Measurements from ENCODE around the gene EDC3.
A peak's percentile ranks its signal among the peaks of the same experiment; 100 is the strongest.
"Not testable (repeated sequence)": the region's sequence is repeated elsewhere in the genome, so short reads cannot be mapped to it uniquely, and the experiment has no call there.

EDC3 gene

DNA sequence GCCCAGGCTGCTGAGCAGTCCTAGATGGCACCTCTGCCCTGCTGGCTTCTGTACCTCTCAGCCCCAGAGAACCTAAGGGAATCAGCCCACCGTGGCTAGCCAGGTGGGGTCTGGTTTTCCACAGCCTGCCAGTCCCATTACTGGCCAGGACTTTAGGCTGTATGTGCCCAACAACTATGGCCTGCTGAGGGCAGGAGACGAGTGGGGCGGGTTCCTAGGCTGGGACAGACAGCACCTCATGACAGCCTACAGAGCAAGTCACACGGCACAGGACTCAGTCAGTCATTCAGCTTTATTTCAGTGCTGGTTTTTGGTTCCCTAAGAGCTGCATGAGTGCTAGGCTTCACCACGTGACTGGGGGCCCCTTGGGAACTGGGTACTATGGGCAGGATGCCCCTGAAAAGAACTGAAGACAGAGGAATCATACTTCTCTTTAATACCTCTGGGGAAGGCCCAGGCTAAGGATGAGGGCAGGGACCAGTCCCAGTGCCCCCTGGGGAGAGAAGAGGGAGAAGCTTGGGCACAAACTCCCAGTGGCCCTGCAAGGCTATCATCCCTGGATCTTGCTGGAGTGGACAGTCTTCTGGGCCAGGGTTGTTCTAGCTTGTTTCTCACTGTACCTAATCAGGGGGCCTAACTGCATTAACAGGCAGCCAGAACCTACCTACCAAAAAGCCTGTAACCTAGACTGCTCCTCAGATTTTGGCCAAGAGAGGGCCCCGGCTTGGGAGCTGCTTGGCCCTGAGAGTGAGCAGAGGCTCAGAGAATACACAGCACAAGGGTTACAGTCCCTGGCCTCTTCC is 65.3 kb downstream of the EDC3 start:
- DNase-seq (ENCODE audit: insufficient read length) (no peak), FAIRE-seq (no peak)
- no peak; the same call in 1 of the 2 replicates for TF ChIP-seq POLR2A (IDR thresholded peaks at IDR 0.05; ENCODE audit: low read depth, low read length)
- peak; percentile 69 for TF ChIP-seq POLR2AphosphoS5 (IDR thresholded peaks at IDR 0.05; ENCODE audit: low read depth, low read length)

DNA sequence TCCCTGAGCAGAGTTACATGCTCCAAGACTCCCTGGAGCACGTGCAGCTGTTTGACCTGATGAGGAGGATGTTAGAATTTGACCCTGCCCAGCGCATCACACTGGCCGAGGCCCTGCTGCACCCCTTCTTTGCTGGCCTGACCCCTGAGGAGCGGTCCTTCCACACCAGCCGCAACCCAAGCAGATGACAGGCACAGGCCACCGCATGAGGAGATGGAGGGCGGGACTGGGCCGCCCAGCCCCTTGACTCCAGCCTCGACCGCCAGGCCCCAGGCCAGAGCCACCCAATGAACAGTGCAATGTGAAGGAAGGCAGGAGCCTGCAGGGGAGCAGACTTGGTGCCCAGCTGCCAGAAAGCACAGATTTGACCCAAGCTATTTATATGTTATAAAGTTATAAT is 66.1 kb downstream of the EDC3 start:
- FAIRE-seq; DNase-seq (ENCODE audit: insufficient read length): not testable (repeated sequence)

DNA sequence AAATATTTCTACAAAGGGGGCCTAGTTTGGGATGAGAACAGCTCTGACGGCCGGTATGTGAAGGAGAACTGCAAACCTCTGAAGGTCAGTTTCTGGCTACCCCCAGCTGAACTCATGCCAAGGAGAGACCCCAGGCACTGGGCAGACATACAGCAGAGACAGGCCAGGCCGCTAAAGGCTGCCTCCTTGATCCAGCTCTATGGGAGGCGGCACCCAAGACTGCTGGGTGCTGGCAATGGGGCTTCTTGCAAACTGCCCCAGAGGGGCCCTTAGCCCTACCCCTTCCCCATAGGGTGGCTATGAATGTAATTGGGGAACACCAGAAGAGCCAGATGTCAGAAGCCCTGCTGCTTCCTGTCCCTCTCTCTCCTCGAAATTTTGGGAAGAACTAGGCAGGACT is 66.9 kb downstream of the EDC3 start:
- DNase-seq (ENCODE audit: insufficient read length) (no peak), FAIRE-seq (no peak)
- no peak for TF ChIP-seq POLR2A (IDR thresholded peaks at IDR 0.05; ENCODE audit: low read depth, low read length)
- no peak for TF ChIP-seq TAF1 (IDR thresholded peaks at IDR 0.05; ENCODE audit: borderline replicate concordance, low read depth, low read length)
- TF ChIP-seq POLR2AphosphoS5 (IDR thresholded peaks at IDR 0.05; ENCODE audit: low read depth, low read length) = no peak

DNA sequence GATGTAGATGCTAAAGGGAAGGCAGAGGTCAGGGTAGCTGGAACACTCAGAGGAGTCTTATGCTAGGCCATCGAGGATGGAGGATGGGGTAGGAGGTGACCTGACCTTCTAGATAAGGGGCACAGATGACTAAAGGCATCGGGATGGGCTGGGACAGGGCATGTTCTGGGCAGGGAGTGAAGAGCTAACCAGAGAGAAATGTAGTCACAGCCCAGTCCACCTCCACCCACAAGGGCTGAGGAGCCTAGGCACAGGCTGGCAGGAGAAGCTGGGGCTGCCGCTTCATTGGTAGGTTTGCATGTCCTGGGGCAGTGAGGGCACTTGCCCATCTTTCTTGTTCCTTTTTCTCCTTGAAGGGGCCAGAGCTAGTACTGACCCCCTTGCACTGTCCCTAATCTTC is 67.6 kb downstream of the EDC3 start:
- DNase-seq (ENCODE audit: insufficient read length) = no peak
- FAIRE-seq = no peak
- TF ChIP-seq POLR2AphosphoS5 (IDR thresholded peaks at IDR 0.05; ENCODE audit: low read depth, low read length) = peak; percentile 46; the same call in 1 of the 2 replicates
- TF ChIP-seq POLR2A (IDR thresholded peaks at IDR 0.05; ENCODE audit: low read depth, low read length) = no peak
- TF ChIP-seq TAF1 (IDR thresholded peaks at IDR 0.05; ENCODE audit: borderline replicate concordance, low read depth, low read length) = no peak

DNA sequence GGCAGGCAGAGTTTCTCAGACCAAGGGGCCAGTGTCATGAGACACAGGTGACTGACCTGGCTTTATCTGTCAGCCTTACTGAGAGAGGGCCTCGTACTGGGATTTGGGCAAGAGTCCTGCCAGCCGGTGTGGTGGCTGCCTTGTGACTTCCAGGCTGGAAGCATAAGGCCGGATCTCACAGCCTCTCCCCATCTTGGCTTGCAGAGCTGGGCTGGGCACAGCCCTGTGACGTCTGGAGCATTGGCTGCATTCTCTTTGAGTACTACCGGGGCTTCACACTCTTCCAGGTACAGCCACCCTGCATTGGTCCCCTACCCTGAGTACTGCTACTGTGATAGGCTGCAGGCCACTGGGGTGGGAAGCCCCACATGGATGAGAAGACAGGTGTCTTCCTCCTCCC is 68.1 kb downstream of the EDC3 start:
- no peak for DNase-seq (ENCODE audit: insufficient read length)
- no peak for TF ChIP-seq POLR2A (IDR thresholded peaks at IDR 0.05; ENCODE audit: low read depth, low read length)
- no peak for TF ChIP-seq TAF1 (IDR thresholded peaks at IDR 0.05; ENCODE audit: borderline replicate concordance, low read depth, low read length)
- TF ChIP-seq POLR2AphosphoS5 (IDR thresholded peaks at IDR 0.05; ENCODE audit: low read depth, low read length) = no peak
- FAIRE-seq = peak; percentile 74

DNA sequence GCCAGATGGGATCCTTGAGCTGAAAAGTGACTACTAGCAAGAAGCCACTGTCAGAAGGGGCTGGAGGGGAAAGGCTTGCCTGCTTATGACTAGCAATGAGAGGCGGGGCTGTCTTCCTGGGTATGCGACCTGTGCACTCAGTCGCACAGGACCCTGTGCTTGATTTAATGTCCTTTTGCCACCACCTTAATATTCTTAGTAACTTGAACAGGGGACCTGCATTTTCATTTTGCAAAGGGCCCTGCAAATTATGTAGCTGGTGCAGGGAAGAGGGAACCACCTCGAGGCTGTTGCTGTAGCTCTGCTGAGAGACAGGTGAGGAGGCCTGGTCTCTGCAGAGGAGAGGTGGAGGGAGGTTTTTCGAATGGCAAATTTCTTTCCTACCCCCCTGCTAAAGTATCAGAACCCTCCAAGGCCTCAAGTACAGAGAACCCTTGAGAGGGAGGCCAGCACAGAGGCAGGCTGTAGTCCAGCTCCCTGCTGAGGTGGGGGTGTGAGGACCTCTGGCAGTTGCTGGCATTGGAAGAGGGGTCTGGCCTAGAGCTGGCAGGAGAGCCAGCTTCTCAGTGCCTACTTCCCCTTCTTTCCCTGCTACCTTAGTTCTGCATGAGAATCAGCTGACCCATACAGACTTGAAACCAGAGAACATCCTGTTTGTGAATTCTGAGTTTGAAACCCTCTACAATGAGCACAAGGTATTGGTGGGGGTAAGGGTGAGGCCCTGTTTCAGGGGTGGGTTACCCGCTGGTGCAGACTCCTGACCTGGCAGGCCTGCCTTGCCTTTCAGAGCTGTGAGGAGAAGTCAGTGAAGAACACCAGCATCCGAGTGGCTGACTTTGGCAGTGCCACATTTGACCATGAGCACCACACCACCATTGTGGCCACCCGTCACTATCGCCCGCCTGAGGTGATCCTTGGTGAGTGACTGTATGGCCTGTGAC is 68.8 kb downstream of the EDC3 start:
- TF ChIP-seq TAF1 (IDR thresholded peaks at IDR 0.05; ENCODE audit: borderline replicate concordance, low read depth, low read length) (no peak), POLR2AphosphoS5 (IDR thresholded peaks at IDR 0.05; ENCODE audit: low read depth, low read length) (no peak), POLR2A (IDR thresholded peaks at IDR 0.05; ENCODE audit: low read depth, low read length) (no peak)
- DNase-seq (ENCODE audit: insufficient read length) = no peak
- peak; percentile 76 for FAIRE-seq

DNA sequence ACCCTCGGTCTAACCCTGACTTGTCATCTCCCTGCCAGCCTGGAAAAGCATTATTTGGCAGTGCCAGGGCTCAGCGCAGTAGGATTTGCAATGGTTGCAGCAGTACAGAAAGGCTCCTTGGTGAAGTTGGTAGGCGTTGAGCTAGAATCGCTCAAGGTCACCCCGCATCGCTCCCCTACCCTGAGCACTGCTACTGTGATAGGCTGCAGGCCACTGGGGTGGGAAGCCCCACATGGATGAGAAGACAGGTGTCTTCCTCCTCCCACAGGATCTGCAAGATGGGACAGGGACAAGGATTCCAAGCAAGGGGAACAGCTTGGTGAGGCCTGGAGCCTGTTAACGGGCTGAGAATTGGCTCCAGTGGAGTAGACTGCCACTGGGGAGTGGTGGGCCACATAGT is 69.5 kb downstream of the EDC3 start:
- no peak; the same call in 1 of the 2 replicates for TF ChIP-seq POLR2AphosphoS5 (IDR thresholded peaks at IDR 0.05; ENCODE audit: low read depth, low read length)
- no peak for TF ChIP-seq TAF1 (IDR thresholded peaks at IDR 0.05; ENCODE audit: borderline replicate concordance, low read depth, low read length)
- TF ChIP-seq POLR2A (IDR thresholded peaks at IDR 0.05; ENCODE audit: low read depth, low read length) = no peak
- FAIRE-seq (peak; percentile 56), DNase-seq (ENCODE audit: insufficient read length) (no peak)

DNA sequence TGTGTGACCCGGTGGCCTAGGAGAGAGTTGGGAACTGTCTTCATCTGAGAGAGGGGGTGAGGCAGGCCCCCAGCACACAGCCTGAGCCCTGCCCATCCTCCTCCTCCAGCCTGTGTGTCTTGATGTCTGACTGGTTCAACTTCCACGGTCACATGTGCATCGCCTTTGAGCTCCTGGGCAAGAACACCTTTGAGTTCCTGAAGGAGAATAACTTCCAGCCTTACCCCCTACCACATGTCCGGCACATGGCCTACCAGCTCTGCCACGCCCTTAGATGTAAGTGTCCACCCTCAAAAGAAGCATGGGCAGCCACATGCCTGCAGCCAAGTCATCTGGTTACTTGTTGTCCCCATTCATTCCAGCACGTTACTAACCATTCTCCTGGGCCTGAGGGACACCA is 70.1 kb downstream of the EDC3 start:
- TF ChIP-seq POLR2AphosphoS5 (IDR thresholded peaks at IDR 0.05; ENCODE audit: low read depth, low read length) (no peak), TAF1 (IDR thresholded peaks at IDR 0.05; ENCODE audit: borderline replicate concordance, low read depth, low read length) (no peak), POLR2A (IDR thresholded peaks at IDR 0.05; ENCODE audit: low read depth, low read length) (0 out of 2 replicates have a peak, but pooled peaks have one; percentile 16)
- no peak for FAIRE-seq
- DNase-seq (ENCODE audit: insufficient read length) = no peak

DNA sequence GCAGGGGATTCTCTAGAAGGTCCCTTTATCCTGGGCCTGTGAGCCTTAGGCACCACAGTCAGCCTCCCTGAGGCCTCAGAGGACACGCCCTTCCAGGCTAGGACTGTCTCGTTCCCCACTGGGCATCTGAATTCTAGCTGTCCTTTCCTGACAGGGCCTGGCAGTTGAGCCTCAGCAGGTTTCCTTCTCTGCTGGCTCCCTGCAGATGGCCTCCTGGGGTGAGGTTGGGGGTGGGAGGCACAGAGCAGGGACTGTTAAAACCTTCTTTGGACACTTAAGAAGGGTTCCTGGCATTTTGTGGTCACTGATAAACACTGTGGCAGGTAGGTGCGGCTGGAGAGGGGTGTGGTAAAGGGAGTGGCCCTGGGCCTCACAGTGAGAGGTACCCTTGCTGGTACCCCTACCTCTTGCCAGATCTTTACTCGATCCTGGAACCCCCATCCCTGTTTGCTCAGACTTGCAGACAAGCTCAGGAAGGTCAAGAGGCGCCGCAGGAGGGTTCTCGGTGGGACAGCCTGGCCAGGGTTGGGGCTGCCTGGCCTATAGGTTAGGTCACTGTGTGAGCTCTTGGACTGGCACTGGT is 71.7 kb downstream of the EDC3 start:
- TF ChIP-seq TAF1 (IDR thresholded peaks at IDR 0.05; ENCODE audit: borderline replicate concordance, low read depth, low read length) (no peak), POLR2A (IDR thresholded peaks at IDR 0.05; ENCODE audit: low read depth, low read length) (no peak), POLR2AphosphoS5 (IDR thresholded peaks at IDR 0.05; ENCODE audit: low read depth, low read length) (no peak)
- FAIRE-seq = no peak
- DNase-seq (ENCODE audit: insufficient read length) = no peak

DNA sequence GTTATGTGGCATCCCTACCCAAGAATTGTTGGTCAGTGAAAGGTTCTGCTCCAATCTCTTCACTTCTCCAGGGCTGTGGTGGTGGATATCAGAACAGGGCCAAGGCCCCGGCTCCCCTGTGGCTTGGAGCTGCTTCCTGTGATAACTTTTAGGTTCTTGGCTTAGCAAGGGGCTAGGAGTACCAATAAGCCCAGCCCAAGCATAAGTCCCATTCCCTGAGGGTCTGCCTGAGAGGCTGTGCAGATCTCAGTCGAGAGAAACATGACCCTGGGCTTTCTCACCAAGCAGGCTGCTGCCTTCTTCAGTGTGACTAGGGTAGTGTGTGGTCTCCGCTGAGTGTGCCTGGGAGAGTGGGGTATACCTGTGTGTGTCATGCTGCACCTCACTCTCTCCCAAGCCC is 73.1 kb downstream of the EDC3 start:
- TF ChIP-seq TAF1 (IDR thresholded peaks at IDR 0.05; ENCODE audit: borderline replicate concordance, low read depth, low read length) (no peak), POLR2A (IDR thresholded peaks at IDR 0.05; ENCODE audit: low read depth, low read length) (no peak), POLR2AphosphoS5 (IDR thresholded peaks at IDR 0.05; ENCODE audit: low read depth, low read length) (no peak)
- DNase-seq (ENCODE audit: insufficient read length) = no peak
- no peak for FAIRE-seq

DNA sequence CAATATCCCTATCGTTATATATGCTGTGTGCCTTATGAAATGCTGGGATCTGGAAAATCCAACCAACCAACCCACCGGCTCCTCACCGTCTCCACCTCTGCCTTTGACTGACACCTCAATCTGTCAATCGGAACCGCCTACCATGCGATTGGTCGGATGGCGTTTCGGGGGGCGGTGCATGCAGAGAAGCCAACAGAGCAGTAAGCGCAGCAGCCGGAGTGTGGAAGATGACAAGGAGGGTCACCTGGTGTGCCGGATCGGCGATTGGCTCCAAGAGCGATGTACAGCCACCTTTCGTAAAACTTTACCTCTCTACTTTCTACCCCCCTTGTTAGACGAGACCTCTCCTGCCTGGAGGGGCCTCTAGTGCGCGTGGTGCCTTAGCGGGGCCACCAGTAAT is 73.9 kb downstream of the EDC3 start:
- FAIRE-seq (no peak), DNase-seq (ENCODE audit: insufficient read length) (no peak)
- TF ChIP-seq POLR2AphosphoS5 (IDR thresholded peaks at IDR 0.05; ENCODE audit: low read depth, low read length) = no peak
- no peak for TF ChIP-seq TAF1 (IDR thresholded peaks at IDR 0.05; ENCODE audit: borderline replicate concordance, low read depth, low read length)
- no peak for TF ChIP-seq POLR2A (IDR thresholded peaks at IDR 0.05; ENCODE audit: low read depth, low read length)

Data from GM12892 (cell line).